ENCODE results near the gene C1orf226. TPM values are rescaled to one million over a fixed set of nuclear protein-coding genes. Genes with fewer than 3 reads are reported as not detected.
"Not testable (repeated sequence)": the region's sequence is repeated elsewhere in the genome, so short reads cannot be mapped to it uniquely, and the experiment has no call there.

C1orf226 gene
- polyA plus RNA-seq, 4 donors = 13.2 to 25.8 (median 19.5) TPM

GRCh38 chr1:162404550-162405160, 23.1 kb downstream of the C1orf226 start:
- DNase-seq (ENCODE audit: low read depth in 4 of 4, low spot score in 2 of 4) = no peak

GRCh38 chr1:162405800-162406199, 24.3 kb downstream of the C1orf226 start:
- no peak for DNase-seq (ENCODE audit: low read depth in 4 of 4, low spot score in 2 of 4)

GRCh38 chr1:162406811-162407210, 25.3 kb downstream of the C1orf226 start:
- no peak for DNase-seq (ENCODE audit: low read depth in 4 of 4, low spot score in 2 of 4)

GRCh38 chr1:162407539-162407938, 26.0 kb downstream of the C1orf226 start:
- no peak for DNase-seq (ENCODE audit: low read depth in 4 of 4, low spot score in 2 of 4)

GRCh38 chr1:162412002-162412401, 30.5 kb downstream of the C1orf226 start, which contains the start of gene SH2D1B:
SH2D1B (minus strand) TSS chr1:162412136; CDS start chr1:162412016, 120 bp downstream.
- no peak for DNase-seq (ENCODE audit: low read depth in 4 of 4, low spot score in 2 of 4)

GRCh38 chr1:162416215-162416614, 34.7 kb downstream of the C1orf226 start:
- no peak for DNase-seq (ENCODE audit: low read depth in 4 of 4, low spot score in 2 of 4)

GRCh38 chr1:162416909-162417308, 35.4 kb downstream of the C1orf226 start:
- DNase-seq (ENCODE audit: low read depth in 4 of 4, low spot score in 2 of 4) = no peak

GRCh38 chr1:162417650-162418049, 36.1 kb downstream of the C1orf226 start:
- no peak for DNase-seq (ENCODE audit: low read depth in 4 of 4, low spot score in 2 of 4)

- not testable (repeated sequence) for DNase-seq (ENCODE audit: low read depth in 4 of 4, low spot score in 2 of 4)
These were observed 37.1 kb downstream of the C1orf226 start for GRCh38 chr1:162418584-162418983.

GRCh38 chr1:162419450-162419931, 38.0 kb downstream of the C1orf226 start:
- not testable (repeated sequence) for DNase-seq (ENCODE audit: low read depth in 4 of 4, low spot score in 2 of 4)

GRCh38 chr1:162420120-162420519, 38.6 kb downstream of the C1orf226 start:
- no peak for DNase-seq (ENCODE audit: low read depth in 4 of 4, low spot score in 2 of 4)

- no peak for DNase-seq (ENCODE audit: low read depth in 4 of 4, low spot score in 2 of 4)
These were observed 40.0 kb downstream of the C1orf226 start for GRCh38 chr1:162421258-162422164.

- no peak for DNase-seq (ENCODE audit: low read depth in 4 of 4, low spot score in 2 of 4)
These were observed 41.3 kb downstream of the C1orf226 start for GRCh38 chr1:162422662-162423375.

GRCh38 chr1:162430583-162430982, 49.1 kb downstream of the C1orf226 start:
- no peak for DNase-seq (ENCODE audit: low read depth in 4 of 4, low spot score in 2 of 4)

GRCh38 chr1:162432977-162433713, 51.6 kb downstream of the C1orf226 start:
- not testable (repeated sequence) for DNase-seq (ENCODE audit: low read depth in 4 of 4, low spot score in 2 of 4)

Other genes starting within 250 kb of the C1orf226 start
- 1 to 10 TPM in 2 of 4 donors, under 1 TPM in 2; 0.37 to 5.3 (median 1.8) TPM for gene SPATA46, start 4.9 kb upstream of the C1orf226 start, polyA plus RNA-seq (ENCODE audit: insufficient read length in 4 of 4)
- gene SH2D1B, start 30.4 kb downstream of the C1orf226 start, polyA plus RNA-seq (ENCODE audit: insufficient read length in 4 of 4) = under 1 TPM; 0.13 to 0.40 (median 0.14) TPM
- gene UHMK1, start 116.1 kb downstream of the C1orf226 start, polyA plus RNA-seq (ENCODE audit: insufficient read length in 4 of 4) = 10 to 100 TPM; 34.5 to 42.6 (median 36.2) TPM
- gene UAP1, start 180.0 kb downstream of the C1orf226 start, polyA plus RNA-seq (ENCODE audit: insufficient read length in 4 of 4) = 10 to 100 TPM; 31.8 to 38.4 (median 33.9) TPM

Data from left renal cortex interstitium (tissue), 4 donors.